ENCODE results near the gene SPOCK3. TPM values are rescaled to one million over a fixed set of nuclear protein-coding genes. Genes with fewer than 3 reads are reported as not detected.

SPOCK3 gene
- total RNA-seq, 4 donors from 2014 or later: 1.3 to 47.5 (median 18.4) TPM

GRCh38 chr4:167114416-167114971, 119.8 kb downstream of the SPOCK3 start:
- no peak for DNase-seq
- H3K4me1 ChIP-seq: no peaks in the 10 kb centered on the region
- H3K36me3 ChIP-seq: no peaks in the 10 kb centered on the region
- TF ChIP-seq CTCF (IDR thresholded peaks at IDR 0.05): no peak
- TF ChIP-seq POLR2A (IDR thresholded peaks at IDR 0.05): no peak
- H3K4me3 ChIP-seq: no peak overlapping the region
- intact Hi-C loops (cut with DNase I; ENCODE audit: low total_unique reads): no loop called here
- H3K9me3 ChIP-seq: no peaks in the 10 kb centered on the region
- H3K27ac ChIP-seq: no peak overlapping the region
- no peaks in the 10 kb centered on the region for H3K27me3 ChIP-seq

GRCh38 chr4:167111622-167112021, 122.7 kb downstream of the SPOCK3 start:
- Histone ChIP-seq H3K9me3 (no peaks in the 10 kb centered on the region), H3K4me1 (no peaks in the 10 kb centered on the region), H3K36me3 (no peaks in the 10 kb centered on the region), H3K27ac (no peak overlapping the region), H3K27me3 (no peaks in the 10 kb centered on the region), H3K4me3 (no peak overlapping the region)
- TF ChIP-seq CTCF (IDR thresholded peaks at IDR 0.05): no peak
- TF ChIP-seq POLR2A (IDR thresholded peaks at IDR 0.05): no peak
- intact Hi-C loops (cut with DNase I; ENCODE audit: low total_unique reads): no loop called here
- DNase-seq: no peak

- intact Hi-C loops (cut with DNase I; ENCODE audit: low total_unique reads): no loop called here
- H3K4me3 ChIP-seq: no peak overlapping the region
- TF ChIP-seq CTCF (IDR thresholded peaks at IDR 0.05): no peak
- TF ChIP-seq POLR2A (IDR thresholded peaks at IDR 0.05): no peak
- no peaks in the 10 kb centered on the region for H3K36me3 ChIP-seq
- H3K4me1 ChIP-seq: no peaks in the 10 kb centered on the region
- H3K9me3 ChIP-seq: no peaks in the 10 kb centered on the region
- H3K27me3 ChIP-seq: no peaks in the 10 kb centered on the region
- no peak overlapping the region for H3K27ac ChIP-seq
- no peak for DNase-seq
Observed at GRCh38 chr4:167111092-167111491, 123.2 kb downstream of the SPOCK3 start.

- no peak for TF ChIP-seq POLR2A (IDR thresholded peaks at IDR 0.05)
- TF ChIP-seq CTCF (IDR thresholded peaks at IDR 0.05): no peak
- no peak for DNase-seq
- no peak overlapping the region for H3K27ac ChIP-seq
Observed at GRCh38 chr4:167109859-167110258, 124.4 kb downstream of the SPOCK3 start.

GRCh38 chr4:167105857-167106256, 128.4 kb downstream of the SPOCK3 start:
- DNase-seq: no peak
- TF ChIP-seq POLR2A (IDR thresholded peaks at IDR 0.05) (no peak), CTCF (IDR thresholded peaks at IDR 0.05) (no peak)
- Histone ChIP-seq H3K27ac (no peak overlapping the region), H3K36me3 (no peaks in the 10 kb centered on the region), H3K9me3 (no peaks in the 10 kb centered on the region), H3K27me3 (no peaks in the 10 kb centered on the region), H3K4me1 (no peaks in the 10 kb centered on the region), H3K4me3 (no peak overlapping the region)
- intact Hi-C loops (cut with DNase I; ENCODE audit: low total_unique reads): no loop called here

More at GRCh38 chr4:167109859-167110258, 124.4 kb downstream of the SPOCK3 start:
- Histone ChIP-seq H3K4me3 (no peak overlapping the region), H3K9me3 (no peaks in the 10 kb centered on the region), H3K27me3 (no peaks in the 10 kb centered on the region), H3K4me1 (no peaks in the 10 kb centered on the region), H3K36me3 (no peaks in the 10 kb centered on the region)
- intact Hi-C loops (cut with DNase I; ENCODE audit: low total_unique reads): no loop called here
